ENCODE data around the gene MIS18BP1.
"Not testable (repeated sequence)": the region's sequence is repeated elsewhere in the genome, so short reads cannot be mapped to it uniquely, and the experiment has no call there.

MIS18BP1 gene

GRCh38 chr14:45253070-45253753 lies at the start of gene MIS18BP1:
TSS of gene MIS18BP1 (minus strand) at chr14:45253202. CDS start at chr14:45247286, 5,916 bp downstream.
- DNase-seq (ENCODE audit: low read depth), result peak; percentile 81

- no peak for DNase-seq (ENCODE audit: low read depth)
These were observed 45.6 kb upstream of the MIS18BP1 start for GRCh38 chr14:45298423-45299117.

- DNase-seq (ENCODE audit: low read depth), result not testable (repeated sequence)
These were observed 41.8 kb upstream of the MIS18BP1 start for GRCh38 chr14:45294796-45295195.

GRCh38 chr14:45290547-45290946 lies 37.5 kb upstream of the MIS18BP1 start:
- no peak for DNase-seq (ENCODE audit: low read depth)

- no peak for DNase-seq (ENCODE audit: low read depth)
These were observed 34.6 kb upstream of the MIS18BP1 start for GRCh38 chr14:45287610-45288009.

GRCh38 chr14:45284802-45285201 lies 31.8 kb upstream of the MIS18BP1 start:
- DNase-seq (ENCODE audit: low read depth), result no peak

- DNase-seq (ENCODE audit: low read depth), result not testable (repeated sequence)
These were observed 28.9 kb upstream of the MIS18BP1 start for GRCh38 chr14:45281731-45282400.

GRCh38 chr14:45271858-45272537 lies 19.0 kb upstream of the MIS18BP1 start:
- no peak for DNase-seq (ENCODE audit: low read depth)

GRCh38 chr14:45270031-45270430 lies 17.0 kb upstream of the MIS18BP1 start:
- DNase-seq (ENCODE audit: low read depth), result no peak

- DNase-seq (ENCODE audit: low read depth), result no peak
These were observed 14.1 kb upstream of the MIS18BP1 start for GRCh38 chr14:45267071-45267470.

- no peak for DNase-seq (ENCODE audit: low read depth)
These were observed 9.6 kb upstream of the MIS18BP1 start for GRCh38 chr14:45262637-45263036.

- DNase-seq (ENCODE audit: low read depth), result no peak
These were observed 8.2 kb upstream of the MIS18BP1 start for GRCh38 chr14:45261209-45261608.

GRCh38 chr14:45258805-45259204 lies 5.8 kb upstream of the MIS18BP1 start:
- DNase-seq (ENCODE audit: low read depth), result no peak

- no peak for DNase-seq (ENCODE audit: low read depth)
These were observed 5.1 kb upstream of the MIS18BP1 start for GRCh38 chr14:45258073-45258472.

- DNase-seq (ENCODE audit: low read depth), result no peak
These were observed 1.8 kb upstream of the MIS18BP1 start for GRCh38 chr14:45254771-45255170.

- no peak for DNase-seq (ENCODE audit: low read depth)
These were observed 830 bp upstream of the MIS18BP1 start for GRCh38 chr14:45253754-45254310.

- no peak for DNase-seq (ENCODE audit: low read depth)
These were observed 484 bp downstream of the MIS18BP1 start for GRCh38 chr14:45252366-45253069.

- DNase-seq (ENCODE audit: low read depth), result no peak
These were observed 1.1 kb downstream of the MIS18BP1 start for GRCh38 chr14:45251912-45252311.

GRCh38 chr14:45249856-45250575 lies 3.0 kb downstream of the MIS18BP1 start:
- DNase-seq (ENCODE audit: low read depth), result no peak

- no peak for DNase-seq (ENCODE audit: low read depth)
These were observed 5.6 kb downstream of the MIS18BP1 start for GRCh38 chr14:45247427-45247826.

- DNase-seq (ENCODE audit: low read depth), result no peak
These were observed 6.3 kb downstream of the MIS18BP1 start for GRCh38 chr14:45246691-45247090.

All from stimulated activated CD8-positive, alpha-beta memory T cell treated with anti-CD3 and anti-CD28 coated beads, Interleukin-15, amount 100 ng/mL, for 24 hours (primary cell).